Left ventricle myocardium inferior (tissue), 1 donor: Measurements from ENCODE around the gene TJP1. TPM values are rescaled to one million over a fixed set of nuclear protein-coding genes. Genes with fewer than 3 reads are reported as not detected.

Experiments used
- DNase-seq: peaks from one replicate; pipeline ENCODE4 v3.0.0-alpha.2; 2020
- H3K27ac ChIP-seq: fragments of 200-600 bp; replicated peaks from 2 replicates; pipeline ENCODE4 v1.8.0; 2021
- H3K27me3 ChIP-seq: fragments of 200-600 bp; 2 replicates; pipeline ENCODE4 v1.8.0; 2021; ENCODE audit warnings: low read depth
- H3K36me3 ChIP-seq: fragments of 200-600 bp; 2 replicates; pipeline ENCODE4 v1.8.0; 2021
- H3K4me1 ChIP-seq: fragments of 200-600 bp; 2 replicates; pipeline ENCODE4 v1.8.0; 2021
- H3K4me3 ChIP-seq: fragments of 200-600 bp; 2 replicates; pipeline ENCODE4 v1.8.0; 2021; ENCODE audit warnings: mild to moderate bottlenecking, moderate library complexity
- H3K9me3 ChIP-seq: fragments of 200-600 bp; replicated peaks from 2 replicates; pipeline ENCODE4 v1.8.0; 2021
- intact Hi-C: fragments of 100-400 bp; cut with micrococcal nuclease; formaldehyde crosslinking; loops from one replicate; pipeline ENCODE4 v1.11.0; 2022
- total RNA-seq: library from RNA; stranded (reverse); fragmentation: NEBNext Ultra II Directional; extraction: Animal tissue kit (Norgen Biotek cat#: 25700); gene quantifications from one replicate; pipeline ENCODE4 v1.2.1, GENCODE V29; 2021
- TF ChIP-seq, protein P1 (sequence below): fragments of 200-600 bp; IDR thresholded peaks from 2 replicates; pipeline ENCODE4 v1.8.0; 2021; ENCODE audit warnings: antibody characterized with exemption, mild to moderate bottlenecking, borderline replicate concordance
- donor health status: DM: no; HTN: yes; CAD: no; lungs with severe emphysema.

TJP1 gene
- total RNA-seq, 1 donor from 2014 or later: 108 TPM

GRCh38 chr15:29864501-29864900, 42.2 kb upstream of the TJP1 start:
- intact Hi-C loops: no loop called here
- H3K4me1 ChIP-seq: peaks cover 64% of the 10 kb centered on the region
- TF ChIP-seq, protein P1, sequence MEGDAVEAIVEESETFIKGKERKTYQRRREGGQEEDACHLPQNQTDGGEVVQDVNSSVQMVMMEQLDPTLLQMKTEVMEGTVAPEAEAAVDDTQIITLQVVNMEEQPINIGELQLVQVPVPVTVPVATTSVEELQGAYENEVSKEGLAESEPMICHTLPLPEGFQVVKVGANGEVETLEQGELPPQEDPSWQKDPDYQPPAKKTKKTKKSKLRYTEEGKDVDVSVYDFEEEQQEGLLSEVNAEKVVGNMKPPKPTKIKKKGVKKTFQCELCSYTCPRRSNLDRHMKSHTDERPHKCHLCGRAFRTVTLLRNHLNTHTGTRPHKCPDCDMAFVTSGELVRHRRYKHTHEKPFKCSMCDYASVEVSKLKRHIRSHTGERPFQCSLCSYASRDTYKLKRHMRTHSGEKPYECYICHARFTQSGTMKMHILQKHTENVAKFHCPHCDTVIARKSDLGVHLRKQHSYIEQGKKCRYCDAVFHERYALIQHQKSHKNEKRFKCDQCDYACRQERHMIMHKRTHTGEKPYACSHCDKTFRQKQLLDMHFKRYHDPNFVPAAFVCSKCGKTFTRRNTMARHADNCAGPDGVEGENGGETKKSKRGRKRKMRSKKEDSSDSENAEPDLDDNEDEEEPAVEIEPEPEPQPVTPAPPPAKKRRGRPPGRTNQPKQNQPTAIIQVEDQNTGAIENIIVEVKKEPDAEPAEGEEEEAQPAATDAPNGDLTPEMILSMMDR: no peak
- peak overlapping the region; percentile 53 for H3K27ac ChIP-seq
- DNase-seq: no peak
- H3K36me3 ChIP-seq: no peaks in the 10 kb centered on the region
- H3K9me3 ChIP-seq: no peaks in the 10 kb centered on the region
- H3K4me3 ChIP-seq: no peak overlapping the region
- no peaks in the 10 kb centered on the region for H3K27me3 ChIP-seq

GRCh38 chr15:29863438-29863837, 41.2 kb upstream of the TJP1 start:
- no peak for DNase-seq
- H3K27ac ChIP-seq: no peak overlapping the region
- TF ChIP-seq, protein P1: no peak
- H3K36me3 ChIP-seq: no peaks in the 10 kb centered on the region
- no peak overlapping the region for H3K4me3 ChIP-seq
- intact Hi-C loops: no loop called here
- peaks cover 57% of the 10 kb centered on the region for H3K4me1 ChIP-seq
- H3K9me3 ChIP-seq: no peaks in the 10 kb centered on the region
- no peaks in the 10 kb centered on the region for H3K27me3 ChIP-seq

DNA sequence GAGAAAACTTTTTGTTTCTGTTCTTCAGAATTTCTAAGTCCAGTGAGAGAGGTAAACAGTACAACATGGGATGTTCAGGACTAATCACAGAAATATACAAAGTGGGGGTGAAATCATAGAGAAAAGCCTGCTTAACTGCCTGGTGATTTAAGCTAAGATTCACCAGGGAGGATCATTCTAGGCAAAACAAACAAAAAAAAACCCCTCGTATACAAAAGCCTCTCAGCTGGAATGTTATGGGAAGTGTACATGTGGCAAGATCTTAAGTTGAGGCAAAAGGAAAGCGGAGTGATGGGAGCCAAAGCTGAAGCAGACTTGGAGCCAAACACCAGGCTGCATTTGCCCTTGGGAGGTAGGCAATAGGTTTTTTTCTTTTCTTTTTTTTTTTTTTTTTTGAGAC, 40.0 kb upstream of the TJP1 start:
- intact Hi-C loops: no loop called here
- no peaks in the 10 kb centered on the region for H3K27me3 ChIP-seq
- TF ChIP-seq, protein P1: no peak
- no peaks in the 10 kb centered on the region for H3K9me3 ChIP-seq
- H3K4me3 ChIP-seq: no peak overlapping the region
- peaks cover 55% of the 10 kb centered on the region for H3K4me1 ChIP-seq
- H3K36me3 ChIP-seq: no peaks in the 10 kb centered on the region
- no peak for DNase-seq
- no peak overlapping the region for H3K27ac ChIP-seq

GRCh38 chr15:29860872-29861271, 38.6 kb upstream of the TJP1 start:
- intact Hi-C loops: no loop called here
- H3K4me1 ChIP-seq: peaks cover 41% of the 10 kb centered on the region
- H3K27me3 ChIP-seq: no peaks in the 10 kb centered on the region
- no peaks in the 10 kb centered on the region for H3K36me3 ChIP-seq
- no peak overlapping the region for H3K4me3 ChIP-seq
- no peak for DNase-seq
- peak overlapping the region; percentile 65 for H3K27ac ChIP-seq
- H3K9me3 ChIP-seq: no peaks in the 10 kb centered on the region
- TF ChIP-seq, protein P1: no peak

- no peaks in the 10 kb centered on the region for H3K27me3 ChIP-seq
- DNase-seq: no peak
- H3K27ac ChIP-seq: peak overlapping the region; percentile 65
- TF ChIP-seq, protein P1: no peak
- H3K9me3 ChIP-seq: no peaks in the 10 kb centered on the region
- H3K4me3 ChIP-seq: no peak overlapping the region
- intact Hi-C loops: no loop called here
- peaks cover 34% of the 10 kb centered on the region for H3K4me1 ChIP-seq
- no peaks in the 10 kb centered on the region for H3K36me3 ChIP-seq
These were observed 37.9 kb upstream of the TJP1 start for GRCh38 chr15:29859973-29860715.
